Central memory CD8-positive, alpha-beta T cell (primary cell): ENCODE results near the gene CREBBP.

Experiments
- ATAC-seq: fragments of 150-1000 bp; cut with Tn5 transposase; replicated peaks from 2 replicates; pipeline ENCODE4 v1.10.0; 2022; ENCODE audit warnings: mild to moderate bottlenecking, moderate FRiP score, moderate number of reproducible peaks; ENCODE audit not compliant: poor library complexity, severe bottlenecking; ENCODE audit errors: extremely low read depth
- DNase-seq, 2 donors: peaks; one replicate each; pipeline ENCODE4 v3.0.0; 2021; ENCODE audit warnings: low spot score in 2 of 2
- H3K27ac Mint-ChIP-seq: one replicate; pipeline ENCODE4 v1.8.0; 2022; ENCODE audit warnings: low read depth, mild to moderate bottlenecking, moderate library complexity, mixed read lengths
- H3K27me3 Mint-ChIP-seq: one replicate; pipeline ENCODE4 v1.8.0; 2022; ENCODE audit warnings: mixed read lengths
- H3K36me3 Mint-ChIP-seq: one replicate; pipeline ENCODE4 v1.8.0; 2022; ENCODE audit warnings: mild to moderate bottlenecking, moderate library complexity, mixed read lengths; ENCODE audit not compliant: insufficient read depth
- H3K4me1 Mint-ChIP-seq: one replicate; pipeline ENCODE4 v1.8.0; 2022; ENCODE audit warnings: mixed read lengths
- H3K4me3 Mint-ChIP-seq: one replicate; pipeline ENCODE4 v1.8.0; 2022; ENCODE audit warnings: mild to moderate bottlenecking, moderate library complexity, mixed read lengths
- H3K9me3 Mint-ChIP-seq: one replicate; pipeline ENCODE4 v1.8.0; 2022; ENCODE audit warnings: mixed read lengths

Gene CREBBP

GRCh38 chr16:3859889-3860288 lies 20.6 kb downstream of the CREBBP start:
- H3K4me1 Mint-ChIP-seq = peaks cover 86% of the 10 kb centered on the region
- H3K27me3 Mint-ChIP-seq = no peaks in the 10 kb centered on the region
- no peak for DNase-seq
- H3K9me3 Mint-ChIP-seq = no peaks in the 10 kb centered on the region
- no peak overlapping the region for H3K4me3 Mint-ChIP-seq
- H3K36me3 Mint-ChIP-seq = peaks cover 11% of the 10 kb centered on the region
- ATAC-seq = no peak
- no peak overlapping the region for H3K27ac Mint-ChIP-seq

DNA sequence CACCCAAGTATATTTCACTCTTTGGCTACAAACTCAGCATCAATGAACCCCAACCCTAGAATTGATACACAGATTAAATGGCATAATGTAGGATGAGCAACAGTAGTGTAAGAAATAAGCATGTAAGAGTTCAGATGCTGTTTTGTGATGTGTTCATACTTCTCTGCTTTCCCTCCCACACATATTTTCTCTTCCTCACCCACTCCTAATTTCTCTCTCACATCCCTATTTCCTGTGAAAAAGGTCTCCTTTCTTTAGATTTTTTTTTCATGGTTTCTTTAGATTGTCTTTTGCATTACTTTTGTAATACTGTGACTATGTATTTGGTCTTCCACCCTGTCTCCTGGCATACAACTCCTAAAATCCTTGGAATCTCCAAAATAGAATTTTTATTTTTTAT lies 21.7 kb downstream of the CREBBP start:
- H3K4me1 Mint-ChIP-seq = peaks cover 86% of the 10 kb centered on the region
- no peak overlapping the region for H3K27ac Mint-ChIP-seq
- no peaks in the 10 kb centered on the region for H3K9me3 Mint-ChIP-seq
- peak overlapping the region; percentile 24 for H3K4me3 Mint-ChIP-seq
- DNase-seq = no peak
- no peak for ATAC-seq
- H3K36me3 Mint-ChIP-seq = peaks cover 10% of the 10 kb centered on the region
- no peaks in the 10 kb centered on the region for H3K27me3 Mint-ChIP-seq

DNA sequence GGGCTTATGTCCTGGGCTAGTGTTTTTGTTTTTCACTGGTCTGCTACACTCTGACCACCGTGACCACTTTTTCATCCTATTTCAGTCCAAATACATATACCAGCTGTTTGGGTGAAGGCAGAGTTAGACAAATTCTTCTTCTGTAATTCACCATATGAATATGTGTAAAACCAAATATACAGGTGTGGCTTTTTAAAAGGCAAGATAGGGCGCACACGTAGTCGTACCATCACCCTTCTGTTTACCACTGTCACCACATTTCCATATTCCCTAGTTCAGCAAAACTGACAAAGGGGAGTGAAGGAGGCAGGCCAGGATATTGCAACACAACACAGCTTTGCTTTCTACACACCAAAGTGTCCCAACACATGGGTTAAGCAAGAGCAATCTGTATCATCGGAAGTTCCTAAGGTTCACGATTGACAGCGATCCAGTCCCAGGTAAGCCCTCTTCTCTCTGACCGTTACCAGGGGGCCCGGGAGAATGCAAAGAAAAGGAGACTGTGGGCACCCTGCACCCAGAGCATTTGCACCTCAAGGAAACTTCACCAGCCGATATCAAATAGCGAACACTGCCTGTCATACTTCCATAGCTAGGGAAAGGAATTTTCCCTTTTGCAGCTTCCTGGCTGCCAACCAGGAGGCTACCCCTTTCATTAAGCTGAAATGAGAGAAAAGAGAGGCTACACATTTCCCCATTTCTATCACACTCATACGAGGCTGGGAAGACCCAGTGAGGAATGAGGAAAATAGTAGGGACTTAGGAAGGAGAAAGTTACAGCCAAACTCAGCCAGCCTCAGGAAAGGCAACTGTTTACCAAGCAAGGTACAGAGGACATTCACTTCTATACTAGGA lies 23.1 kb downstream of the CREBBP start:
- no peak for DNase-seq
- peak overlapping the region; percentile 16 for H3K4me3 Mint-ChIP-seq
- peaks cover 85% of the 10 kb centered on the region for H3K4me1 Mint-ChIP-seq
- ATAC-seq = no peak
- no peaks in the 10 kb centered on the region for H3K27me3 Mint-ChIP-seq
- peaks cover 12% of the 10 kb centered on the region for H3K36me3 Mint-ChIP-seq
- H3K27ac Mint-ChIP-seq = peak overlapping the region; percentile 71
- H3K9me3 Mint-ChIP-seq = no peaks in the 10 kb centered on the region

- Mint-ChIP-seq H3K27me3 (no peaks in the 10 kb centered on the region), H3K36me3 (peaks cover 12% of the 10 kb centered on the region), H3K27ac (peak overlapping the region; percentile 71), H3K4me1 (peaks cover 78% of the 10 kb centered on the region), H3K4me3 (peak overlapping the region; percentile 16), H3K9me3 (no peaks in the 10 kb centered on the region)
- no peak for DNase-seq
- ATAC-seq = no peak
These were observed 24.0 kb downstream of the CREBBP start for GRCh38 chr16:3856367-3857141.

GRCh38 chr16:3854750-3855541 lies 25.6 kb downstream of the CREBBP start:
- DNase-seq (no peak), ATAC-seq (no peak)
- H3K9me3 Mint-ChIP-seq = no peaks in the 10 kb centered on the region
- H3K4me1 Mint-ChIP-seq = peaks cover 71% of the 10 kb centered on the region
- H3K27ac Mint-ChIP-seq = peak overlapping the region; percentile 64
- peaks cover 16% of the 10 kb centered on the region for H3K36me3 Mint-ChIP-seq
- H3K27me3 Mint-ChIP-seq = no peaks in the 10 kb centered on the region
- peak overlapping the region; percentile 18 for H3K4me3 Mint-ChIP-seq

DNA sequence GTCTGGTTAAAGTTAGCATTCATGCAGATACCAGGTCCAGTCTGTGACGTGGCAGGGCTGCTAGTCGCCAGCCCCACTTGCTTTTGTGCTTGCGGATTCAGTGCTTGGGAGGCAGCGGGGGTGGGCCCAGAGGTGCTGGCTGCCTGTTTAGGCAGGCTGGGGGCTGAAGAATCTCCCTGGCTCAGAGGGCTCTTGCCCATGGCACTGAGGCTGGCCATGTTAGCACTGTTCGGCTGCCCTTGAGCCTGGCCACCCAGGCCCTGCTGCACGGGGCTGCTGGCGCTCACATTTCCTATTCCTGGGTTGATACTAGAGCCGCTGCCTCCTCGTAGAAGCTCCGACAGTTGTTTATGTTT lies 30.0 kb downstream of the CREBBP start:
- Mint-ChIP-seq H3K36me3 (peaks cover 33% of the 10 kb centered on the region), H3K4me3 (no peak overlapping the region), H3K27ac (no peak overlapping the region), H3K9me3 (no peaks in the 10 kb centered on the region), H3K4me1 (peaks cover 62% of the 10 kb centered on the region), H3K27me3 (no peaks in the 10 kb centered on the region)
- DNase-seq = no peak
- no peak for ATAC-seq

DNA sequence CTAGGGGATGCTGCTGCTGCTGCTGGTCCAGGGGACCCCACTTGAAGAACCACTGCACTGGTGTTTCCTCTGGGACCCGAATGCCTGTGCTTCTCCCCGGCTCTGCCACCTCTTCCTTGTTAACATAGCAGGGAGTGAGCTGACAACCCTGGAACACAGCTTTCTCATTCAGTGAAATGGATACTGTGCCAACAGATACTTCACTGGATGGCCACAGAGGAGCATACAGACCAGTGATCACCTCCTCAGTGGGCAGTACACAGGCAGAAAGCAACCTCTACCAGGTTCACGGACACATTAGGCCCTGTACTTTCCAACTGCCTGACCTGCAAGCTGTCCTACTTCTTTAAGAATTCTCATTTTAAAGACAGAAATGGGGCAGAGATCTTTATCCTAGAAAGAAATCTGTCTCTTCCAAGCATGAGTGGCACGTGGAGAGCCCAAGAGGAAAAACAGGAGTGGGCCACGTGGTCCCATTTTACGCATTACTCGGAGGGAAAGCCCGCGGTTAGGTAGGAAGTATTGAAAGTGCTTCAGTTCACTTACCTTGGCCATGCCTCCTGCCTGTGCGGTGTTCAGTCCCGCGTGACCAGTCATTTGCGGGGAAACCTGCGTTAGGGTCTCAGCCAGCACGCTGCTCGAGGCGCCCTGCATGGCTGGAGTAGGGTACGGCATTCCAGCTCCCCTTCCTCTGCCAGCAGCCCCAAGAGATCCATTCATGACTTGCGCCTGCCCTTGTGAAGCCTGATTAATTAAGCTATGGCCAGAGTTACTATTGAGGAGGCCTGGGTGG lies 30.6 kb downstream of the CREBBP start:
- no peak for ATAC-seq
- Mint-ChIP-seq H3K27me3 (no peaks in the 10 kb centered on the region), H3K9me3 (no peaks in the 10 kb centered on the region), H3K36me3 (peaks cover 33% of the 10 kb centered on the region), H3K4me1 (peaks cover 62% of the 10 kb centered on the region), H3K27ac (no peak overlapping the region), H3K4me3 (no peak overlapping the region)
- no peak for DNase-seq

DNA sequence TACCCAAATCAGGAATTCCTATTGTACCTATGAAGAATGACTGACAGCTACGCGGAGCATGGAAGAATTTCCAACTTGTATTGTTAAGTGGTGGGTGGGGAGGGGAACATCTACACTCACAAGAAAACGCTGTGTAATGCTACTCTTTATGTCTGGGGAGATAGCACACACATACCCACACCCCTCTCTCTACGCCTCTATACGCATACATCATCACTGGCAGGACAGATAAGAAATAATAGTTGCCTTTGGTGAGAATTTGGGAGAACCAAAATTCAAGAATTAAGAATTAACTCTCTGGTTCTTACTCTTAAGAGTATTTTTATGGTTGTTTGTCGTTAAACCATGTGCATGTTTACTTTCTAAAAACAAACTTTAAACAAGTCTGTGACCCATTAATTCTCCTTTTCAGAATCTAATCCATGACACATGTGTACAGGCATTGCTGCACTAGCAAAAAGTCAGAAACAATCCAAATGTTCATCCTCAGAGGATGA lies 33.9 kb downstream of the CREBBP start:
- Mint-ChIP-seq H3K9me3 (no peaks in the 10 kb centered on the region), H3K36me3 (peaks cover 27% of the 10 kb centered on the region), H3K4me1 (peaks cover 50% of the 10 kb centered on the region), H3K27me3 (no peaks in the 10 kb centered on the region), H3K4me3 (no peak overlapping the region), H3K27ac (no peak overlapping the region)
- DNase-seq (no peak), ATAC-seq (no peak)

GRCh38 chr16:3846087-3846486 lies 34.4 kb downstream of the CREBBP start:
- Mint-ChIP-seq H3K9me3 (no peaks in the 10 kb centered on the region), H3K4me3 (no peak overlapping the region), H3K27ac (no peak overlapping the region), H3K27me3 (no peaks in the 10 kb centered on the region), H3K36me3 (peaks cover 25% of the 10 kb centered on the region), H3K4me1 (peaks cover 51% of the 10 kb centered on the region)
- no peak for DNase-seq
- ATAC-seq = no peak

- H3K4me3 Mint-ChIP-seq = no peak overlapping the region
- DNase-seq (no peak), ATAC-seq (no peak)
- H3K27ac Mint-ChIP-seq = no peak overlapping the region
- peaks cover 10% of the 10 kb centered on the region for H3K36me3 Mint-ChIP-seq
- H3K27me3 Mint-ChIP-seq = no peaks in the 10 kb centered on the region
- H3K9me3 Mint-ChIP-seq = no peaks in the 10 kb centered on the region
- peaks cover 56% of the 10 kb centered on the region for H3K4me1 Mint-ChIP-seq
These were observed 37.5 kb downstream of the CREBBP start for GRCh38 chr16:3842994-3843393.

- Mint-ChIP-seq H3K36me3 (peaks cover 7% of the 10 kb centered on the region), H3K27ac (peak overlapping the region; percentile 16), H3K4me3 (no peak overlapping the region), H3K27me3 (no peaks in the 10 kb centered on the region), H3K4me1 (peaks cover 50% of the 10 kb centered on the region), H3K9me3 (no peaks in the 10 kb centered on the region)
- no peak for DNase-seq
- ATAC-seq = no peak
These were observed 38.6 kb downstream of the CREBBP start for GRCh38 chr16:3841729-3842508.
